GM21717 (cell line): ENCODE measurements around the gene GGACT.

Experiments used
- ATAC-seq: cut with Tn5 transposase; IDR thresholded peaks from one replicate; pipeline ENCODE4 v1.9.1; 2021; ENCODE audit warnings: mild to moderate bottlenecking, moderate library complexity; ENCODE audit not compliant: unreplicated experiment

Gene GGACT

GRCh38 chr13:100552755-100553154 lies 35.8 kb downstream of the GGACT start:
- ATAC-seq = no peak

DNA sequence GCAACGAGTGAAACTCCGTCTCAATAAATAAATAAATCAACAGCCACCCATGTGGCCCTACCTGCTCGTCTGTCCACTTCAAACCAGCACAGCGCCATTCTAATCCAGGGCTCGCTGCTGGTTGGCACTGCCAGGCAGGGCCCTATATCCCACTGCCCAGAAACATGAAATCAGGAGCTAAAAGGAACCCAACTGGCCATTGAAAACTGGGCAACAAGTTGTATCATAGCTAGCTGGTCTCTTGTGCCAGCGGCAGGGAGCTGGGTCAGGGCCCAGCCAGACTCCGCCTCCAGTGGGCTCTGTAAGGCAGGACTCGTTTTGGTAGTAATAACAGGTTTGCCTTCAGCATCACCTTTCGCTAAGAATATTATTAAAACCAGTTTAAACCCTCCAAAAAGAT lies 39.3 kb downstream of the GGACT start:
- no peak for ATAC-seq

DNA sequence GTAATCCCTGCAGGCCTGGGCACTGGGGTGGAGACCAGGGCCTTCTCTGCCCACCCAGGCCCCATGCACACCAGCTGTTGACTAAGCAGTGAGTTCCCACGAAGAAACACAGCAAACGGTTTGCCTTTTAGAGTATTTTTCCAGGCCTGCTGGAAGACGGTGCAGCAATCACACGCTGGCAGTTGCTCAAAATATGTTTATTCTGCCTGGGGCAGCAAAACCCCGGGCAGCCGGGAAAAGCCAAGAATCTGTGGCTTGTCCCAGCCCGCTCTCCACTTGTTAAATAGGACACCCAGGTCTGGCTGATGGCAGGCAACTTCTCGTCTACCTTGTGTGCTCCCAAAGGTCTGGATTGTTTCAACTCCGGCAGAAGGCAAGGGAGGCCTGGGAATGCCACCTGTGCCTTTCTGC lies 40.8 kb downstream of the GGACT start:
- ATAC-seq = no peak

DNA sequence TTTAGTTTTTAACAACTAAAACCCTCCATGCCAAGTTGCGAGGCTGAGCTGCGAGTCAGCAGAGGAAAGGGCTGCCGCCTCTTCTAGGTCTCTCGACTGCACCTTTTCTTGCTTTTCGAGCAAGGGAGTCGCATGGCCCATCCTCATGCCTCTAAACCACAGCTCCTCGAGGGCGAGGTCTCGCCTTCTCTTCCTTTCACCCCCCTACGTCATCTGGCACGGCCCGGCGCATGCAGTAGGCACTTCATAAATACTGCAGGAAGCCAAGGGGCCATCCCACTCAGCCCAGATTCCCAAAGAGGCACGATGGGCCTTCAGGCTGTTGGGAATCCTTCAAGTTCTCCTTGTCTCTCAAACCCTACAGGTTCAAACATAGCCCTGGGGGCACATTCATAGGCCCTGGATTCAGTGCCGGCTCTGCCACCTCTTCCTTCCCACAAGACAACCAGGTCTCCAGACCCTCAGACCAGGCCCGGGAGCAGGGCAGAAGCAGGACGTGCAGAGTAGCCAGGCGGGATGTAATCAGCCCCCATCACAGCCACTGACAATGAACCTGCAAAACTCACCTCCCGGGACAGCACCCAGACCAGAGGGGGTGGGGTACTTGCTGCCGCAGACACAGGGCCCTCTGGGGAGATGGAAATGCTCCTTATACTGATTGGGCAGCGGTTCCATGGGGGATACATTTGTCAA lies 41.7 kb downstream of the GGACT start:
- ATAC-seq = no peak

GRCh38 chr13:100545684-100546061 lies 42.9 kb downstream of the GGACT start:
- ATAC-seq = no peak

- no peak for ATAC-seq
These were observed 43.5 kb downstream of the GGACT start for GRCh38 chr13:100544866-100545683.

- no peak for ATAC-seq
These were observed 44.6 kb downstream of the GGACT start for GRCh38 chr13:100543872-100544602.

DNA sequence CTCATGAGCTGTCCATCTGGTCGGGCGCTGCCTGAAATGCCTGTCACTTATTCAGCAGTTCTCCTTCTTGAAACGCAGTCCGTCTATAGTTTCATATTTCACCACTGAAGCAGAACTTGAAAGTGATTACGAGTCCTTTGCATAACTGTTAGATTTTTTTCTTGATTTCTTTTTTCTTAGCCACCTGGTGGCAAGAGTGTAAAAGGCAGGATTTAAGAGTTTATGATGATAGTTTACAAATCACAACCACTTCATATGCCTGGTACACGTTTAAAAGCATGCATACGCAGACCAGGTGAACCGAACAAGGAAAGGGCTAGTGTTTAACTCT lies 45.8 kb downstream of the GGACT start:
- ATAC-seq = peak; percentile 87

- ATAC-seq = no peak
These were observed 46.4 kb downstream of the GGACT start for GRCh38 chr13:100541897-100542825.

- no peak for ATAC-seq
These were observed 48.0 kb downstream of the GGACT start for GRCh38 chr13:100540621-100541020.

GRCh38 chr13:100537951-100538462 lies 50.6 kb downstream of the GGACT start:
- ATAC-seq = no peak

DNA sequence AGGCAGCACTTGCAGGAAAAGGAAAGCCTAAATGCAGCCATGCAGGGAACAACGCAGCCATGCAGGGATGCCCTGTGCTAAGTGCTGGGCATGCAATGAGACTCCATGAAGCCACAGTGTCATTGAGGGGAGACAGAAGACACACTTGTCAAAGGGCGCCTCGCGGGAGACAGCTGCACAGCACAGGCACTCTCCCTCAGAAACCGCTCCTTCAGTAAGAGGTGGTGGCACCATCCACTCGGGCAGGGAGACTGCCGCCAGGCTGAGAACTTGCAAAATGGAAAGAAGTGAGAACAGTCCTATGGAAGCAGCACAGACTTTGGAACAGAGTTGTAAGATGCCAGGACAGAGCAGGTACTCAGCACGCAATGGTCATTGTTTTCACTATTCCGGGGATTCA lies 51.1 kb downstream of the GGACT start:
- ATAC-seq = no peak

- ATAC-seq = no peak
These were observed 51.9 kb downstream of the GGACT start for GRCh38 chr13:100536643-100537180.

DNA sequence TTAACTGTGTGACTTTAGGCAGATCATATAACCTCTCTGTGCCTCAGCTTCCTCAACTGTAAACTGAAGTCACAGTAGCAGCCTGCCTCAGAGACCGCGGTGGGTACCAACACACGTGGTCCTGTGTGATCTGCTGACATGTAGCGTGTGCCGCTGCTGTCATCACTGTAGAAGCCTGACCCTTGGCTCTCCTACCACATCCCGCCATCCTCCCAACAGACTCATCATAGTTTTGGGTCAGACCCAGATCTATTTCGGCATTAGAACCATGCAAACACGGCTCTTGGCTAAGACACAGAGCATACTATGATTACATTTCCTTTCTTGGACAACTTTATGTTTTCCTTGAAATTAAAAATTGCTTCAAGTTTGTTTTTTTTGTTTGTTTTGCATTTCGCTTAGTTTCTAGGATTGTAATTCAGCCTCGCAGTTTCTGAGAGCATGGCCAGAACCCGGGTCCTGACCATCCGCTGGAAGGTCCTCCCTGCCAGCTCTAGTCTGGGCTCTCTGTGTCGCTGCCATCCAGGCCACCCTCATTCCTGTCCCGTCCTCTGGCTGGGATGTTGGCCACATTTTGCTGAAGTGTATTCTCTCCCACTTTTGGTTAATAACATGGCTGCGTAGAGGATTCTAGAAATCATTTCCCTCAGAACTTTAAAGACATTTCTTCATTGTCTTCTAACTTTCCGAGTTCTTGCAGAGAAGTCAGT lies 53.0 kb downstream of the GGACT start:
- no peak for ATAC-seq

DNA sequence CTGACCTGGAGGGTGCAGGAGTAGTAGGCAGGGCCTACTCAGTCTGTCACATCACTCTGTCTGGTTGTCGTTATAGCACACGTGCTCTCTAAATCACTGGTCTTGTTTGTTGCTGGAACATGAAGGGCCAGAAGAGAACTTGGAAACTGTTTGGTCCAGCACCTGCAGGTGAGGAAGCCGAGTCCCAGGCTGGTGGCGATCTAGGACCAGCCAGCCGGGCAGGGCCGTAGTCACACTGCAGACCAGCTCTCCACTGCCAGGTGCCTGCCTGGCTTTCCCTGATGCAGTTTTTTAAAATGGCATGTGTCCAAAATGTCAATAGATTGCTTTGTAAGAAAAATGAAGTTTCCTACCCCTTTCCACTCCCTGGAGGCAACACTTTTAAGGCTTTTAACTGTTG lies 53.7 kb downstream of the GGACT start:
- ATAC-seq = no peak

GRCh38 chr13:100534147-100534843 lies 54.3 kb downstream of the GGACT start:
- ATAC-seq = no peak

DNA sequence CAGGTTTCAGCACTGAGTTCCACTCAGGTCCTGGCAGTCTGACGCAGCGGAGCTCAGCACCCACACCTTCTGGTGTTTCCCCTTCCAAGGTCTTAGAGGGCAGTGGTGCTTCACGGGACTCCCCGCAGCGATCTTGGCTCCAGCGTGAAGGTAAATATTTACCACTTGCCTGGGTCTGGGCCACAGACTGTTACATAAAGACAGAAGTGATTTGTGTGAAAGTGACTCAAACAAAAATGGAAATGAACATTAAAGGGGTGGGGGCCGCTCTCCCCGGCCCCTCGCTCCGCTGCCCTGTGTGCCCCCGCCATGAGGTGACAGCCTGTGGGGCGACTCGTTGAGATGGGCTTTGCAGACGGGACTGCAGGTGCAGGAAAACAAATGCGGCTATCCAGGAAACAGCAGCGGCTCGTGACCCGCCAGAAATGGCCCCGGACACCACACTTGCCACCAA lies 55.0 kb downstream of the GGACT start:
- ATAC-seq = no peak

DNA sequence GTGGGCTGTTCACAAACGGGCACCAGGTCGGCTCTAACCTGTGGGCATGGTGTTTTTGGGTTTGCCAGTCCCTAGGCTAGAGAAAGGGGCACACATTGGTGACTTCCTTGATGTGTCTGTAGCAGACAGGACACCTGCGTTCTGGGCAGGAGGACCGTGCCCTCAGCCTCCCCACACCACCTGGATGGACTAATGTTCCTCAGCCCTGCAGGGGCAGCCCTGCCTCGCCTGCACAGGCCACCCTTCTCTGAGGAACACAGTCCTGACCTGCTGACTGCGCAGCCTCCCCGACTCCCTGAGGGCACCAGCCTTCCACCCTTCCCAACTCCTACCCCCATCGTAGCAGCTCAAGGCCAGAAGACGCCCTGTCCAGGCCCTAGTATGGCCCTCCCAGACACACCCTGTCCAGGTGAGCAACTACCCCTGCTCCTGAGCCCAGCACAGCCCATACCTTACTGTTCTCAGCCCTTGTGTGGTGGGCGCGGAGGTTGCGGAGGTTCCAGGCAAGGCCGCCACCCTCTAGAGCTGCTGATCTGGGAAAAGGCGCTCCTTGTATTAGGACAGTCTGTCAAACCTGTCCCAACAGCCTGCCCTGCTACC lies 55.7 kb downstream of the GGACT start:
- no peak for ATAC-seq
